HEK293 (cell line): Measurements from ENCODE around the gene PDAP1.

Experiments used
- CTCF ChIP-seq: fragments of 450-650 bp; formaldehyde crosslinking; IDR thresholded peaks from 2 replicates; pipeline ENCODE4 v1.5.1; 2016; ENCODE audit warnings: missing biosample characterization, missing genetic modification characterization
- GLI2 ChIP-seq: fragments of 450-650 bp; formaldehyde crosslinking; IDR thresholded peaks from 2 replicates; pipeline ENCODE4; 2017; ENCODE audit warnings: missing biosample characterization, missing genetic modification characterization, low read depth, borderline replicate concordance
- IKZF3 ChIP-seq: fragments of 450-650 bp; IDR thresholded peaks from 2 replicates; pipeline ENCODE4 v1.5.0; 2018; ENCODE audit warnings: missing biosample characterization, mild to moderate bottlenecking, missing genetic modification characterization, moderate library complexity
- TCF7L2 ChIP-seq: IDR thresholded peaks from 2 replicates; pipeline ENCODE4 v1.6.1; 2011; ENCODE audit warnings: low read depth, mild to moderate bottlenecking, inconsistent platforms, low read length, moderate library complexity, borderline replicate concordance
- ZNF239 ChIP-seq: fragments of 450-650 bp; formaldehyde crosslinking; IDR thresholded peaks from 2 replicates; pipeline ENCODE4 v1.5.1; 2016; ENCODE audit warnings: missing biosample characterization, missing genetic modification characterization
- ZNF335 ChIP-seq: fragments of 450-650 bp; formaldehyde crosslinking; conservative IDR thresholded peaks from 2 replicates; pipeline ENCODE4 v1.5.1; 2016; ENCODE audit warnings: missing biosample characterization, missing genetic modification characterization
- ZNF600 ChIP-seq: fragments of 450-650 bp; formaldehyde crosslinking; IDR thresholded peaks from 2 replicates; pipeline ENCODE4 v1.5.1; 2016; ENCODE audit warnings: missing biosample characterization, missing genetic modification characterization

GRCh38 chr7:99393355-99394187 lies 14.8 kb downstream of the PDAP1 start:
- no peak for TF ChIP-seq ZNF600 (tag by site-specific recombination)
- TF ChIP-seq ZNF335 (tag by site-specific recombination): no peak
- TF ChIP-seq CTCF (tag by site-specific recombination): no peak
- TF ChIP-seq ZNF239: no peak
- TF ChIP-seq GLI2 (tag by site-specific recombination): no peak
- TF ChIP-seq IKZF3: no peak
- TF ChIP-seq TCF7L2: no peak
